Kidney epithelial cell (primary cell): Measurements from ENCODE around the gene CNTNAP2. TPM values are rescaled to one million over a fixed set of nuclear protein-coding genes. Genes with fewer than 3 reads are reported as not detected.

Source experiments
- DNase-seq: peaks from one replicate; pipeline ENCODE4 v3.0.0-alpha.2; 2010; ENCODE audit warnings: low read depth
- H3K27me3 ChIP-seq: 2 replicates; pipeline ENCODE4 v1.6.0; 2011; ENCODE audit warnings: low read length; ENCODE audit not compliant: control insufficient read depth, insufficient read depth
- H3K36me3 ChIP-seq: 2 replicates; pipeline ENCODE4 v1.5.1; 2011; ENCODE audit warnings: low read length; ENCODE audit not compliant: control insufficient read depth, insufficient read depth
- H3K4me3 ChIP-seq: 2 replicates; pipeline ENCODE4 v1.5.1; 2011; ENCODE audit warnings: low read depth, mild to moderate bottlenecking, control low read depth, low read length
- CTCF ChIP-seq: IDR thresholded peaks from 2 replicates; pipeline ENCODE4 v1.5.1; 2011; ENCODE audit warnings: mild to moderate bottlenecking, moderate library complexity, low read length, control low read depth, inconsistent platforms; ENCODE audit not compliant: insufficient read depth, poor library complexity, severe bottlenecking
- total RNA-seq: library from RNA; depleted of rRNA; stranded (reverse); fragments of >200 nt; gene quantifications from 2 replicates; pipeline ENCODE4 v1.2.3, GENCODE V29; 2015

Gene CNTNAP2
- total RNA-seq, 1 donor from 2014 or later: 14.0 TPM

GRCh38 chr7:147937428-147937827 lies 1820.8 kb downstream of the CNTNAP2 start:
- H3K4me3 ChIP-seq: no peak overlapping the region
- no peak for DNase-seq
- TF ChIP-seq CTCF: no peak
- H3K27me3 ChIP-seq: no peaks in the 10 kb centered on the region
- no peaks in the 10 kb centered on the region for H3K36me3 ChIP-seq

DNA sequence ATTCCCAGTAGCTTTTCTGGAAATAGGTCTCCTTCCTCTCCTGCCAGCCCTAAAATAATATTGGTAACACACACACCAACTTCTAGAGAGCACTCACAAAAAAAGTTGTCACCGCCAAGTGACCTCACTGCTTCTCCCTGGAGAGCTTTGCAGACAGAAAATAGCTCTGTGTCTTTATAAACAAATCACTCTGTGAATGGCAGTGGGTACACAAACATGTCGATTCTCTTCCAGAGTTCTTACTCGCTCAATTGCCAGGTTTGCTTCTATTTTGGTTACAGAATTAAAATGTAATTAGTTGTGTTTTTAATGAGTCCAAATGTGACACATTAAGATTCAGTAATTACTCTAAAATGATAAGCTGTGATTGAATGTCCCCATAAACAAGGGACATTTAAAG lies 1824.8 kb downstream of the CNTNAP2 start:
- no peaks in the 10 kb centered on the region for H3K27me3 ChIP-seq
- H3K4me3 ChIP-seq: no peak overlapping the region
- TF ChIP-seq CTCF: no peak
- no peaks in the 10 kb centered on the region for H3K36me3 ChIP-seq
- no peak for DNase-seq

DNA sequence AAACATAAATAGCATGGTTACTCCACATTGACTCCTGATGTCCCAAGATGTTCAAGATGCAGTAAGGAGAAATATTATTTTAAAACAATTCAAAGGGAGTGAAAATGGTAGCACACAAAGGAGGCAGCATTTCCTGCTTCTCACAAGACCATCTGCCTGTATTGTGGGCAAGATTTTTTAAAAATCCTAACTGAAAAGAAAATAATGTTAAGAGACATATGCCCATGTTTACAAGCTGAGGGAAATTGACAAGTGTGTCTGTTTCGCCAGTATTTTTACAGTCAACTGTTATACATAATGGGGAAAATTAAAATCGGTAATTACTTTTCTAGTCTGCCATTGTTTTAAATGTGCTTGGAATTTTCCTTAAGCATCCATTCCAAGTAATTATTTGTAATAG lies 1827.7 kb downstream of the CNTNAP2 start:
- no peak for DNase-seq
- Histone ChIP-seq H3K4me3 (no peak overlapping the region), H3K36me3 (no peaks in the 10 kb centered on the region), H3K27me3 (no peaks in the 10 kb centered on the region)
- no peak for TF ChIP-seq CTCF

- no peak for TF ChIP-seq CTCF
- Histone ChIP-seq H3K36me3 (no peaks in the 10 kb centered on the region), H3K4me3 (no peak overlapping the region), H3K27me3 (no peaks in the 10 kb centered on the region)
- DNase-seq: no peak
Observed at GRCh38 chr7:147952918-147953317, 1836.3 kb downstream of the CNTNAP2 start.

DNA sequence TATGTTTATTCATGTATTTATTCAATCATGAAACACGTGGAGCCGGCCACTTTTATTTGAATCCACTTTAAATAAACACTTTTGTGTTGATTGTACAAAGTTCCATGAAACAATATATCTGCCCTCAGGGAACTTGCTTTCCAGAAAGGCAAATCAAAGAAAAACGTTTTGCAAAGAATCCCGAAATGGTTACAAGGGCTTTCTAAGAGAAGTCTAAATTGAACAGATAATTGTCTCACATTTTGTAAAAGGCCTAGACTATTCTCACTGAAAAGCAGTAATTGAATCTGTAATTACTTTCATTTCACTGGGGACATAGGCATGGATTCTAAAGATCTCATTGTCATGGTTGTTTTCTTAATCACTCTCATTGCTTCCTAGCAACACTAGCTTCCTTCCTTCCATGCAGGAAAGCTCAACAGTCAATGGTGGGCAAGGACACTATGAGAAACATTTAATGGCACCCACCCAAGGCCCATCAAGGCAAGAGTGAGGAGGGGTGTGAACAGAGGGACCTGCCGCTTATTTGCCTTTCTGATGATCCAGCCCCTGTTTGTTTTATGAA lies 1851.5 kb downstream of the CNTNAP2 start:
- no peak for DNase-seq
- Histone ChIP-seq H3K36me3 (no peaks in the 10 kb centered on the region), H3K4me3 (no peak overlapping the region), H3K27me3 (no peaks in the 10 kb centered on the region)
- no peak for TF ChIP-seq CTCF

GRCh38 chr7:147971606-147972110 lies 1855.1 kb downstream of the CNTNAP2 start:
- no peak for TF ChIP-seq CTCF

More at GRCh38 chr7:147971606-147972110, 1855.1 kb downstream of the CNTNAP2 start:
- Histone ChIP-seq H3K27me3 (no peaks in the 10 kb centered on the region), H3K4me3 (no peak overlapping the region), H3K36me3 (no peaks in the 10 kb centered on the region)
- DNase-seq: no peak
